NB4 (cell line): Measurements from ENCODE around the gene MEF2C.

Source experiments
- DNase-seq: peaks from one replicate; pipeline ENCODE4 v3.0.0; 2010; ENCODE audit warnings: low read depth
- H3K4me3 ChIP-seq: one replicate; pipeline ENCODE4 v1.5.1; 2011; ENCODE audit warnings: mild to moderate bottlenecking, low read depth, low read length, moderate library complexity
- MAX ChIP-seq: IDR thresholded peaks from 2 replicates; pipeline ENCODE4 v1.6.1; 2011; ENCODE audit warnings: low read depth, low read length
- MYC ChIP-seq: IDR thresholded peaks from 2 replicates; pipeline ENCODE4 v1.6.1; 2011; ENCODE audit warnings: low read depth, low read length
- POLR2A ChIP-seq: IDR thresholded peaks from 2 replicates; pipeline ENCODE4 v1.6.1; 2011; ENCODE audit warnings: mild to moderate bottlenecking; ENCODE audit not compliant: insufficient read length; ENCODE audit errors: extremely low read depth
- TF ChIP-seq, protein P1 (sequence below): IDR thresholded peaks from one replicate; pipeline ENCODE4 v1.5.1; 2012; ENCODE audit warnings: low read depth, low read length

Gene MEF2C

GRCh38 chr5:88694023-88694679, 188.8 kb downstream of the MEF2C start:
- no peak for DNase-seq
- TF ChIP-seq, protein P1, sequence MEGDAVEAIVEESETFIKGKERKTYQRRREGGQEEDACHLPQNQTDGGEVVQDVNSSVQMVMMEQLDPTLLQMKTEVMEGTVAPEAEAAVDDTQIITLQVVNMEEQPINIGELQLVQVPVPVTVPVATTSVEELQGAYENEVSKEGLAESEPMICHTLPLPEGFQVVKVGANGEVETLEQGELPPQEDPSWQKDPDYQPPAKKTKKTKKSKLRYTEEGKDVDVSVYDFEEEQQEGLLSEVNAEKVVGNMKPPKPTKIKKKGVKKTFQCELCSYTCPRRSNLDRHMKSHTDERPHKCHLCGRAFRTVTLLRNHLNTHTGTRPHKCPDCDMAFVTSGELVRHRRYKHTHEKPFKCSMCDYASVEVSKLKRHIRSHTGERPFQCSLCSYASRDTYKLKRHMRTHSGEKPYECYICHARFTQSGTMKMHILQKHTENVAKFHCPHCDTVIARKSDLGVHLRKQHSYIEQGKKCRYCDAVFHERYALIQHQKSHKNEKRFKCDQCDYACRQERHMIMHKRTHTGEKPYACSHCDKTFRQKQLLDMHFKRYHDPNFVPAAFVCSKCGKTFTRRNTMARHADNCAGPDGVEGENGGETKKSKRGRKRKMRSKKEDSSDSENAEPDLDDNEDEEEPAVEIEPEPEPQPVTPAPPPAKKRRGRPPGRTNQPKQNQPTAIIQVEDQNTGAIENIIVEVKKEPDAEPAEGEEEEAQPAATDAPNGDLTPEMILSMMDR = no peak
- TF ChIP-seq MYC (no peak), MAX (no peak), POLR2A (no peak)
- H3K4me3 ChIP-seq = no peak overlapping the region

GRCh38 chr5:88693071-88693932, 189.7 kb downstream of the MEF2C start:
- TF ChIP-seq POLR2A (no peak), MYC (no peak), MAX (no peak)
- TF ChIP-seq, protein P1 = no peak
- DNase-seq = no peak

DNA sequence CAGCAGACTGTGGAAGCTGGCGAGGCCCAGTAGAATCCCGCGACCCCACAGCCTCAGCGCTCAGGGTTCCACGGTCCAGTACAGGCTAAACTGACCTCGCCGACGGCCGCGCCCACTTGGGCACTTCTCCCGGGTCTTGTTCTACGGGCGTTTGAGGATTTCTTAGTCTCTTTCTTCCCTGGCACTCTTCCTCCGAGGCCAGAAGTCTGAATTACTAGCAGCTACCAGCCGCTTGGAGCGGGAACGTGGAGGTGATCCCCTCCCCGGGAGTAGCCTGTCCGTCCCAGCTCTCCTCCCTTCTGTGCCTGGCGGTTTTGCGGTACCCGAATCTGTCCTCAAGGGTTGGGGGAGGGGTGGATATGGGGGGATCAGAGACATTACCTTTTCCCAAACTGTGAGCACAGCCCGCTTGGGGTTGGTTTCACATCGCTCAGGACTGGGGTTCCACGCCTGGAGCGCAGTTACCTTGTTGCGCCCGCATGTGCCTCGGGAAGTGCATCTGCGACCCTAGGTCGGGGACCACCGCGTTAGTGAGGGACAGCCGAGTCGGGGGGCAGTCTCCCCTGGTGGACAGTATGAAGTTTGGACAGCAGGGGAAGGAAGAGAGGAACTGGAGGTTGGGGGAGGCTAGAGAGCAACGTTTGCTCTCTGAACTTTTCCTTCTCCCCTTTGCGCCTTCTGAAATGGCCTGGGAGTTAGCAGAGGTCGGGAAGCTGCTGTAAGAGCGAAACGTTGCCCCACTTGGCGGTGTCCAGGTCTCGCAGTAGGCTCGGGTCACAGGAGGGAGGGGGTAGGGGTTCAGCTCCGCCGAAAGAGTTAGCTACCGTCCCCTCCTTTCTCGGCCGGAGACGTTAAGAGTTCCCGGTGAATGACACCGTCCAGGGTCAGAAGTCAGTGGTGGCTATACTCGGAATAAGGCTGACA, 190.8 kb downstream of the MEF2C start:
- H3K4me3 ChIP-seq = no peak overlapping the region
- no peak for TF ChIP-seq MYC
- TF ChIP-seq POLR2A = no peak
- TF ChIP-seq, protein P1 = no peak
- DNase-seq = no peak

More at GRCh38 chr5:88693071-88693932, 189.7 kb downstream of the MEF2C start:
- H3K4me3 ChIP-seq = no peak overlapping the region

DNA sequence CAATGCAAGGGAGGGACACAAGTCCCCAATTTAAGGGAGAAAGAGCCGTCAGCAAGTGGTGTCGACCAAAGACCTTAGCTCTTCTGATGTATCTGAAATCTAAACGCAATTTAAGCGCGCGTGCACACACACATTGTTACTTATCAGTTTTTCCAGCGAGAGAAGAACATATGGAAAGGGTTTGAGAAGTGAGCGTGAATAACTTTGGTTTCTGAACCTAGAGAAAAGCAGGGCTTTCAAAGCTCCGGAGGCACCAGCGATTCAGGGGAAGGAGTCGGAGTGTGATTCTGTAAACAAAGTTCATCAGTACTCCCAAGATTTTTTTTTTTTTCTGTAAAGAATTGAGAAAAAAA, 191.8 kb downstream of the MEF2C start:
- no peak for DNase-seq
- no peak overlapping the region for H3K4me3 ChIP-seq

More for the DNA sequence above, 191.8 kb downstream of the MEF2C start:
- TF ChIP-seq POLR2A (no peak), MAX (no peak), MYC (no peak)
- TF ChIP-seq, protein P1 = no peak
